Esophagus squamous epithelium (tissue), 5 donors: ENCODE measurements around the gene CD8B2. TPM values are rescaled to one million over a fixed set of nuclear protein-coding genes. Genes with fewer than 3 reads are reported as not detected.

Experiments used
- DNase-seq: peaks from one replicate; lab custom pipeline; 2025; lab: John Stamatoyannopoulos, UW
- H3K27ac ChIP-seq, 4 donors: fragments of 200-600 bp; sonication (generic); one replicate each; pipeline ENCODE4 v1.5.1; 2016 to 2019; ENCODE audit warnings: mild to moderate bottlenecking in 1 of 4
- H3K27me3 ChIP-seq, 4 donors: fragments of 200-600 bp; sonication (generic); 1 replicate in 3 of 4; 2 replicates in 1 of 4; pipeline versions ENCODE4 v1.5.1 to v1.6.0; 2017 to 2021; ENCODE audit warnings: antibody characterized with exemption in 1 of 4
- H3K36me3 ChIP-seq, 3 donors: fragments of 200-600 bp; sonication (generic); one replicate each; pipeline ENCODE4 v1.5.1; 2016 to 2019
- H3K4me1 ChIP-seq, 3 donors: fragments of 200-600 bp; sonication (generic); one replicate each; pipeline ENCODE4 v1.5.1; 2017 to 2019
- H3K4me3 ChIP-seq, 4 donors: fragments of 200-600 bp; sonication (generic); 1 replicate in 3 of 4; 2 replicates in 1 of 4; pipeline ENCODE4 v1.5.1; 2016 to 2019; ENCODE audit warnings: mild to moderate bottlenecking in 2 of 4, moderate library complexity in 1 of 4
- H3K9me3 ChIP-seq, 3 donors: fragments of 200-600 bp; sonication (generic); one replicate each; pipeline ENCODE4 v1.5.1; 2016 to 2019
- CTCF ChIP-seq, 6 experiments: fragments of 450-650 bp in 4 of 6; fragments of 200-600 bp in 2 of 6; sonication (generic) in 2 of 6; IDR thresholded peaks; one replicate each; pipeline ENCODE4 v1.5.1; 2016 to 2019; ENCODE audit warnings: antibody characterized with exemption in 6 of 6, mild to moderate bottlenecking in 4 of 6, moderate library complexity in 4 of 6
- POLR2A ChIP-seq, 4 donors: fragments of 450-650 bp; IDR thresholded peaks; one replicate each; pipeline ENCODE4 v1.6.1; 2017; ENCODE audit warnings: antibody characterized with exemption in 4 of 4, mild to moderate bottlenecking in 4 of 4, moderate library complexity in 3 of 4
- WGBS, 2 donors: methylation state at CpG; one replicate each; pipeline ENCODE4 v1.1.5; 2018; 5-methylcytosine and 5-hydroxymethylcytosine counted together
- intact Hi-C: fragments of 100-400 bp; cut with DNase I; formaldehyde crosslinking; loops from one replicate; pipeline ENCODE4 v1.15.0; 2022
- total RNA-seq, 4 donors: library from RNA; depleted of rRNA; stranded (reverse); fragments of >200 nt; gene quantifications; one replicate each; pipeline ENCODE4 v1.1.0, GENCODE V29; 2016
- donor health status: DM: yes; HTN: yes; CAD: no.

Gene CD8B2
- total RNA-seq, 4 donors from 2014 or later = 0.19 to 0.23 TPM; not detected in 2

GRCh38 chr2:106523976-106524665 lies 37.0 kb downstream of the CD8B2 start:
- 66 to 80% methylated on average over 4 to 5 of the region's 6 CpGs for WGBS, 2 donors
- DNase-seq = no peak
- TF ChIP-seq CTCF (IDR thresholded peaks at IDR 0.05) (no peak), POLR2A (IDR thresholded peaks at IDR 0.05) (no peak)
- Histone ChIP-seq H3K27ac (no peak overlapping the region), H3K4me3 (no peak overlapping the region), H3K36me3 (no peaks in the 10 kb centered on the region), H3K27me3 (no peaks in the 10 kb centered on the region), H3K4me1 (no peaks in the 10 kb centered on the region), H3K9me3 (no peaks in the 10 kb centered on the region)
- intact Hi-C loops = no loop called here

GRCh38 chr2:106530866-106531265 lies 43.7 kb downstream of the CD8B2 start:
- intact Hi-C loops = no loop called here
- H3K36me3 ChIP-seq = no peaks in the 10 kb centered on the region
- H3K27ac ChIP-seq = no peak overlapping the region
- 31% methylated on average over 2 of the region's 2 CpGs for WGBS, 2 donors
- no peaks in the 10 kb centered on the region for H3K4me1 ChIP-seq
- DNase-seq = no peak
- TF ChIP-seq CTCF (IDR thresholded peaks at IDR 0.05) (no peak), POLR2A (IDR thresholded peaks at IDR 0.05) (no peak)
- no peak overlapping the region for H3K4me3 ChIP-seq
- no peaks in the 10 kb centered on the region for H3K9me3 ChIP-seq
- no peaks in the 10 kb centered on the region for H3K27me3 ChIP-seq

GRCh38 chr2:106531676-106532214 lies 44.6 kb downstream of the CD8B2 start:
- Histone ChIP-seq H3K4me3 (no peak overlapping the region), H3K27me3 (no peaks in the 10 kb centered on the region), H3K27ac (no peak overlapping the region), H3K36me3 (no peaks in the 10 kb centered on the region), H3K9me3 (no peaks in the 10 kb centered on the region), H3K4me1 (no peaks in the 10 kb centered on the region)
- 77 to 91% methylated on average over 7 of the region's 7 CpGs for WGBS, 2 donors
- TF ChIP-seq POLR2A (IDR thresholded peaks at IDR 0.05) = no peak
- intact Hi-C loops = no loop called here
- DNase-seq = no peak

- DNase-seq = no peak
- WGBS, 2 donors = 77 to 81% methylated on average over 3 of the region's 3 CpGs
- intact Hi-C loops = no loop called here
- Histone ChIP-seq H3K4me1 (no peaks in the 10 kb centered on the region), H3K9me3 (no peaks in the 10 kb centered on the region), H3K27me3 (no peaks in the 10 kb centered on the region), H3K4me3 (no peak overlapping the region), H3K27ac (no peak overlapping the region), H3K36me3 (no peaks in the 10 kb centered on the region)
- no peak for TF ChIP-seq POLR2A (IDR thresholded peaks at IDR 0.05)
- no peak for TF ChIP-seq CTCF (IDR thresholded peaks at IDR 0.05)
Observed at GRCh38 chr2:106532236-106532635, 45.1 kb downstream of the CD8B2 start.

- 63 to 76% methylated on average over 5 to 6 of the region's 6 CpGs for WGBS, 2 donors
- no peaks in the 10 kb centered on the region for H3K36me3 ChIP-seq
- no peaks in the 10 kb centered on the region for H3K4me1 ChIP-seq
- no peaks in the 10 kb centered on the region for H3K9me3 ChIP-seq
- H3K27ac ChIP-seq = no peak overlapping the region
- intact Hi-C loops = no loop called here
- H3K4me3 ChIP-seq = no peak overlapping the region
- no peak for DNase-seq
- no peaks in the 10 kb centered on the region for H3K27me3 ChIP-seq
- TF ChIP-seq CTCF (IDR thresholded peaks at IDR 0.05) (no peak), POLR2A (IDR thresholded peaks at IDR 0.05) (no peak)
Observed at GRCh38 chr2:106534471-106534870, 47.3 kb downstream of the CD8B2 start.
